Fibroblast of mammary gland (primary cell): Measurements from ENCODE around the gene IL1RAPL1.

ENCODE experiments used
- DNase-seq: peaks from one replicate; pipeline ENCODE4 v3.0.0-alpha.2; 2010; ENCODE audit warnings: low read depth
- H3K4me3 ChIP-seq: 2 replicates; pipeline ENCODE4 v1.5.1; 2011; ENCODE audit warnings: low read depth, mild to moderate bottlenecking, low read length, moderate library complexity; ENCODE audit not compliant: control insufficient read depth
- CTCF ChIP-seq: conservative IDR thresholded peaks from 2 replicates; pipeline ENCODE4 v1.5.1; 2011; ENCODE audit warnings: low read depth, low read length, inconsistent platforms; ENCODE audit not compliant: control insufficient read depth, insufficient read depth

Gene IL1RAPL1

GRCh38 chrX:28850955-28851354 lies 263.7 kb downstream of the IL1RAPL1 start:
- no peak overlapping the region for H3K4me3 ChIP-seq
- TF ChIP-seq CTCF = no peak
- DNase-seq = no peak

- H3K4me3 ChIP-seq = no peak overlapping the region
- DNase-seq = no peak
- TF ChIP-seq CTCF = no peak
Measured at GRCh38 chrX:28851871-28852270, 264.6 kb downstream of the IL1RAPL1 start.

- DNase-seq = no peak
- TF ChIP-seq CTCF = no peak
- no peak overlapping the region for H3K4me3 ChIP-seq
Measured at GRCh38 chrX:28854637-28855036, 267.4 kb downstream of the IL1RAPL1 start.

GRCh38 chrX:28876408-28876807 lies 289.2 kb downstream of the IL1RAPL1 start:
- no peak overlapping the region for H3K4me3 ChIP-seq
- TF ChIP-seq CTCF = no peak
- DNase-seq = no peak

GRCh38 chrX:28876901-28877300 lies 289.7 kb downstream of the IL1RAPL1 start:
- DNase-seq = no peak
- H3K4me3 ChIP-seq = no peak overlapping the region
- no peak for TF ChIP-seq CTCF

- peak; percentile 10 for DNase-seq
- TF ChIP-seq CTCF = no peak
- H3K4me3 ChIP-seq = no peak overlapping the region
Measured at GRCh38 chrX:28880136-28880535, 292.9 kb downstream of the IL1RAPL1 start.

GRCh38 chrX:28884823-28885222 lies 297.6 kb downstream of the IL1RAPL1 start:
- TF ChIP-seq CTCF = no peak
- no peak for DNase-seq
- H3K4me3 ChIP-seq = no peak overlapping the region
